CD14-positive monocyte (primary cell): ENCODE measurements around the gene EFCAB8. TPM values are rescaled to one million over a fixed set of nuclear protein-coding genes. Genes with fewer than 3 reads are reported as not detected.

Experiments used
- DNase-seq, 3 donors: peaks; one replicate each; pipeline ENCODE4 v3.0.0-alpha.2; 2011 to 2022
- H2AFZ ChIP-seq: 2 replicates; pipeline ENCODE4 v1.6.0; 2012; ENCODE audit warnings: mild to moderate bottlenecking, low read depth, low read length, inconsistent platforms; ENCODE audit not compliant: insufficient read depth, poor library complexity, severe bottlenecking
- H3K27ac ChIP-seq, 2 donors: 1 replicate in 1 of 2; 2 replicates in 1 of 2; pipeline ENCODE4 v1.5.1; 2012 to 2013; ENCODE audit warnings: low read length in 2 of 2, control low read depth in 1 of 2, inconsistent platforms in 1 of 2, low read depth in 1 of 2, mild to moderate bottlenecking in 1 of 2
- H3K27me3 ChIP-seq, 2 donors: one replicate each; pipeline versions ENCODE4 v1.6.0 to v1.6.1; 2011 to 2013; ENCODE audit warnings: low read length in 2 of 2; ENCODE audit not compliant: control insufficient read depth in 2 of 2, insufficient read depth in 2 of 2
- H3K36me3 ChIP-seq, 2 donors: replicated peaks in 1 of 2; 1 replicate in 1 of 2; 2 replicates in 1 of 2; pipeline versions ENCODE4 v1.5.1 to v1.6.1; 2012 to 2013; ENCODE audit warnings: low read length in 2 of 2, control low read depth in 1 of 2, inconsistent platforms in 1 of 2, mild to moderate bottlenecking in 1 of 2; ENCODE audit not compliant: insufficient read depth in 2 of 2, control insufficient read depth in 1 of 2
- H3K4me1 ChIP-seq, 2 donors: 1 replicate in 1 of 2; 2 replicates in 1 of 2; pipeline versions ENCODE4 v1.5.1 to v1.6.1; 2012 to 2013; ENCODE audit warnings: low read length in 2 of 2, control low read depth in 1 of 2, inconsistent platforms in 1 of 2, mild to moderate bottlenecking in 1 of 2, moderate library complexity in 1 of 2; ENCODE audit not compliant: insufficient read depth in 2 of 2, control insufficient read depth in 1 of 2
- H3K4me2 ChIP-seq: replicated peaks from 2 replicates; pipeline ENCODE3; 2012; ENCODE audit warnings: low read length, moderate library complexity, mild to moderate bottlenecking; ENCODE audit not compliant: poor library complexity, severe bottlenecking; ENCODE audit errors: extremely low read depth
- H3K4me3 ChIP-seq, 3 experiments: fragments of 200-600 bp in 1 of 3; sonication (generic) in 1 of 3; replicated peaks in 1 of 3; 1 replicate in 2 of 3; 2 replicates in 1 of 3; pipeline ENCODE4 v1.5.1; 2011 to 2013; ENCODE audit warnings: low read length in 3 of 3, mild to moderate bottlenecking in 3 of 3, control low read depth in 2 of 3, low read depth in 2 of 3, inconsistent platforms in 1 of 3, moderate library complexity in 1 of 3
- H3K79me2 ChIP-seq: 2 replicates; pipeline ENCODE4 v1.6.0; 2012; ENCODE audit warnings: mild to moderate bottlenecking, control low read depth, inconsistent platforms, low read length, moderate library complexity; ENCODE audit not compliant: insufficient read depth
- H3K9ac ChIP-seq: 2 replicates; pipeline ENCODE4 v1.6.0; 2017; ENCODE audit warnings: low read length, mild to moderate bottlenecking; ENCODE audit not compliant: insufficient read depth, poor library complexity, severe bottlenecking
- H3K9me3 ChIP-seq, 2 donors: replicated peaks in 1 of 2; 1 replicate in 1 of 2; 2 replicates in 1 of 2; pipeline versions ENCODE4 v1.5.1 to v1.6.1; 2012 to 2013; ENCODE audit warnings: low read length in 2 of 2, control low read depth in 1 of 2; ENCODE audit not compliant: control insufficient read depth in 1 of 2, insufficient read depth in 1 of 2
- H4K20me1 ChIP-seq: 2 replicates; pipeline ENCODE4 v1.6.0; 2012; ENCODE audit warnings: mild to moderate bottlenecking, low read length, control low read depth, moderate library complexity; ENCODE audit not compliant: insufficient read depth
- H3K27ac Mint-ChIP-seq, 7 donors: one replicate each; pipeline ENCODE4 v1.8.0; 2020; ENCODE audit warnings: mild to moderate bottlenecking in 7 of 7, mixed read lengths in 7 of 7, moderate library complexity in 6 of 7, inconsistent platforms in 2 of 7
- H3K27me3 Mint-ChIP-seq, 3 donors: one replicate each; pipeline ENCODE4 v1.8.0; 2021 to 2022; ENCODE audit warnings: low read depth in 3 of 3, mild to moderate bottlenecking in 3 of 3, mixed read lengths in 3 of 3, moderate library complexity in 3 of 3, inconsistent platforms in 1 of 3
- H3K36me3 Mint-ChIP-seq, 2 donors: one replicate each; pipeline ENCODE4 v1.8.0; 2020; ENCODE audit warnings: mixed read lengths in 2 of 2, inconsistent platforms in 1 of 2, mild to moderate bottlenecking in 1 of 2
- H3K4me1 Mint-ChIP-seq: one replicate; pipeline ENCODE4 v1.8.0; 2020; ENCODE audit warnings: mild to moderate bottlenecking, mixed read lengths
- H3K4me3 Mint-ChIP-seq, 2 donors: one replicate each; pipeline ENCODE4 v1.8.0; 2020; ENCODE audit warnings: mild to moderate bottlenecking in 2 of 2, mixed read lengths in 2 of 2, moderate library complexity in 1 of 2
- H3K9me3 Mint-ChIP-seq, 7 donors: one replicate each; pipeline ENCODE4 v1.8.0; 2020 to 2022; ENCODE audit warnings: mixed read lengths in 7 of 7, mild to moderate bottlenecking in 6 of 7, moderate library complexity in 6 of 7, inconsistent platforms in 2 of 7
- CTCF ChIP-seq: fragments of 200-600 bp; IDR thresholded peaks from one replicate; pipeline ENCODE4 v1.8.0; 2022; ENCODE audit warnings: antibody characterized with exemption, mild to moderate bottlenecking
- WGBS: methylation state at CpG from one replicate; pipeline ENCODE4 v1.1.5; 2013; ENCODE audit warnings: missing lambda C conversion rate; ENCODE audit not compliant: insufficient coverage; 5-methylcytosine and 5-hydroxymethylcytosine counted together
- intact Hi-C, 2 donors: fragments of 100-400 bp; cut with micrococcal nuclease; formaldehyde crosslinking; loops; one replicate each; pipeline versions ENCODE4 v1.15.0 to v1.15.1; 2023
- polyA plus RNA-seq, 3 donors: library from polyadenylated mRNA; depleted of rRNA in 1 of 3; unstranded in 2 of 3; stranded (reverse) in 1 of 3; fragments of 300-500 nt in 2 of 3; fragments of >200 nt in 1 of 3; fragmentation: Illumina TruSeq in 2 of 3; gene quantifications; 1 replicate in 2 of 3; 2 replicates in 1 of 3; pipeline ENCODE4 v1.2.3, GENCODE V29; 2012 to 2021

EFCAB8 gene
- polyA plus RNA-seq, 3 donors, result 0.45 TPM; not detected in 2

GRCh38 chr20:32829311-32830005 lies 29.3 kb upstream of the EFCAB8 start:
- Mint-ChIP-seq H3K4me1 (peaks cover 29% of the 10 kb centered on the region), H3K9me3 (peaks cover 0 to 3% (median 0%) of the 10 kb centered on the region in 7 donors), H3K36me3 (peaks cover 46 to 73% of the 10 kb centered on the region in 2 donors), H3K4me3 (no peak overlapping the region), H3K27ac (peak overlapping the region; percentile 89 to 98 (median 94)), H3K27me3 (no peaks in the 10 kb centered on the region)
- H3K9me3 ChIP-seq, result no peaks in the 10 kb centered on the region
- H3K4me1 ChIP-seq, result peaks cover 20 to 23% of the 10 kb centered on the region in 2 donors
- peaks cover 38 to 70% of the 10 kb centered on the region in 2 donors for H3K36me3 ChIP-seq
- WGBS, result 100% methylated on average over 1 of the region's 3 CpGs
- peak overlapping the region; percentile 85 to 87 for H3K27ac ChIP-seq
- intact Hi-C loops, result no loop called here
- no peak overlapping the region for H2AFZ ChIP-seq
- H3K4me3 ChIP-seq, result no peak overlapping the region
- peak overlapping the region; percentile 42 for H3K9ac ChIP-seq
- H3K27me3 ChIP-seq, result no peaks in the 10 kb centered on the region
- DNase-seq, result no peak
- TF ChIP-seq CTCF, result no peak
- H4K20me1 ChIP-seq, result peaks cover 62% of the 10 kb centered on the region
- peak overlapping the region; percentile 50 for H3K4me2 ChIP-seq
- H3K79me2 ChIP-seq, result peaks cover 100% of the 10 kb centered on the region

- Mint-ChIP-seq H3K27ac (peak overlapping the region; percentile 89 to 98 (median 94)), H3K27me3 (peaks cover 0 to under 1% (median 0%) of the 10 kb centered on the region in 3 donors), H3K4me3 (peak overlapping the region; percentile 51 to 77), H3K4me1 (peaks cover 29% of the 10 kb centered on the region), H3K9me3 (peaks cover 0 to 3% (median 0%) of the 10 kb centered on the region in 7 donors), H3K36me3 (peaks cover 51 to 79% of the 10 kb centered on the region in 2 donors)
- peaks cover 19 to 23% of the 10 kb centered on the region in 2 donors for H3K4me1 ChIP-seq
- H3K79me2 ChIP-seq, result peaks cover 100% of the 10 kb centered on the region
- H3K4me3 ChIP-seq, result peak overlapping the region in 1 of 3 experiments; percentile 43
- H3K9me3 ChIP-seq, result no peaks in the 10 kb centered on the region
- peak overlapping the region; percentile 50 for H3K4me2 ChIP-seq
- peak overlapping the region; percentile 42 for H3K9ac ChIP-seq
- peak overlapping the region; percentile 85 to 87 for H3K27ac ChIP-seq
- intact Hi-C loops, result no loop called here
- no CpG with 5 or more reads among the region's 3 CpGs for WGBS
- TF ChIP-seq CTCF, result no peak
- no peak overlapping the region for H2AFZ ChIP-seq
- H3K27me3 ChIP-seq, result no peaks in the 10 kb centered on the region
- peaks cover 47 to 80% of the 10 kb centered on the region in 2 donors for H3K36me3 ChIP-seq
- peaks cover 59% of the 10 kb centered on the region for H4K20me1 ChIP-seq
- peak; percentile 89 to 92 (median 90) for DNase-seq
These were observed 28.3 kb upstream of the EFCAB8 start for GRCh38 chr20:32830437-32830836.
